ENCODE results near the gene AFAP1L2. TPM values are rescaled to one million over a fixed set of nuclear protein-coding genes. Genes with fewer than 3 reads are reported as not detected.

Gene AFAP1L2
- total and polyA plus RNA-seq, 2 experiments from 2014 or later = 0.75 to 3.8 TPM

DNA sequence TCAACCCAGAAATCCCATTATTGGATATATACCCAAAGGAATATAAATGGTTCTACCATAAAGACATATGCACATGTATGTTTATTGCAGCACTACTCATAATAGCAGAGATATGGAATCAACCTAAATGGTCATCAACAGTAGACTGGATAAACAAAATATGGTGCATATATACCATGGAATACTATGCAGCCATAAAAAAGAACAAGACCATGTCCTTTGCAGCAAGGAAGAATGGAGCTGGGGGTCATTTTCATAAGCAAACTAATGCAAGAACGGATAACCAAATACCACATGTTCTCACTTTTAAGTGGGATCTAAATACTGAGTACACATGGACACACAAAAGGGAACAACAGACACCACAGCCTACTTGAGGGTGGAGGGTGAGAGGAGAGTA lies 2.2 kb upstream of the AFAP1L2 start:
- Histone ChIP-seq H3K9me3 (ENCODE audit: low read depth) (no peaks in the 10 kb centered on the region), H3K4me1 (ENCODE audit: low read depth) (peaks cover 6% of the 10 kb centered on the region), H3K27ac (no peak overlapping the region), H3K36me3 (no peaks in the 10 kb centered on the region), H3K27me3 (peaks cover 47% of the 10 kb centered on the region), H3K4me3 (no peak overlapping the region)
- TF ChIP-seq, protein P1, sequence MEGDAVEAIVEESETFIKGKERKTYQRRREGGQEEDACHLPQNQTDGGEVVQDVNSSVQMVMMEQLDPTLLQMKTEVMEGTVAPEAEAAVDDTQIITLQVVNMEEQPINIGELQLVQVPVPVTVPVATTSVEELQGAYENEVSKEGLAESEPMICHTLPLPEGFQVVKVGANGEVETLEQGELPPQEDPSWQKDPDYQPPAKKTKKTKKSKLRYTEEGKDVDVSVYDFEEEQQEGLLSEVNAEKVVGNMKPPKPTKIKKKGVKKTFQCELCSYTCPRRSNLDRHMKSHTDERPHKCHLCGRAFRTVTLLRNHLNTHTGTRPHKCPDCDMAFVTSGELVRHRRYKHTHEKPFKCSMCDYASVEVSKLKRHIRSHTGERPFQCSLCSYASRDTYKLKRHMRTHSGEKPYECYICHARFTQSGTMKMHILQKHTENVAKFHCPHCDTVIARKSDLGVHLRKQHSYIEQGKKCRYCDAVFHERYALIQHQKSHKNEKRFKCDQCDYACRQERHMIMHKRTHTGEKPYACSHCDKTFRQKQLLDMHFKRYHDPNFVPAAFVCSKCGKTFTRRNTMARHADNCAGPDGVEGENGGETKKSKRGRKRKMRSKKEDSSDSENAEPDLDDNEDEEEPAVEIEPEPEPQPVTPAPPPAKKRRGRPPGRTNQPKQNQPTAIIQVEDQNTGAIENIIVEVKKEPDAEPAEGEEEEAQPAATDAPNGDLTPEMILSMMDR (IDR thresholded peaks at IDR 0.05; ENCODE audit: low read depth, low read length) = no peak
- DNase-seq (ENCODE audit: low read depth in 1 of 2, low spot score in 1 of 2) = no peak

DNA sequence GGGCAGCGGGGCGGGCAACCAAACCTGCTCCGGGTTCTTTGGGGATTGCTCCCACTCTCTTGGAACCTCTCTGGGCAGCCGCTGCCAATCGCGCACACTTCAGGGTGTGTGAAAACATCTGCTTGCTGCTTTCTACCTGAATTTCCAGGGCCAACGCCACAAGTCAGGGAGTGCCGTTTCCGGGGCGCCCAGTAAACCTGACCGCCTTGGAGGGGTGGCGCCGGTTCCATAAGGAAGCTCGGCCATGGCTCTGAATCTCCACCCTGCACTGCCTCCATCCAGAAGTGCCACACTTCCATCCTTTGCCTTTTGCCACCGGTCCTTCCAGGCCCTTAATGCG lies 679 bp upstream of the AFAP1L2 start:
- Histone ChIP-seq H3K4me1 (ENCODE audit: low read depth) (peaks cover 6% of the 10 kb centered on the region), H3K9me3 (ENCODE audit: low read depth) (no peaks in the 10 kb centered on the region), H3K36me3 (no peaks in the 10 kb centered on the region), H3K27ac (no peak overlapping the region), H3K4me3 (peak overlapping the region; percentile 31), H3K27me3 (peaks cover 47% of the 10 kb centered on the region)
- DNase-seq (ENCODE audit: low read depth in 1 of 2, low spot score in 1 of 2) = no peak
- TF ChIP-seq, protein P1 (IDR thresholded peaks at IDR 0.05; ENCODE audit: low read depth, low read length) = no peak

DNA sequence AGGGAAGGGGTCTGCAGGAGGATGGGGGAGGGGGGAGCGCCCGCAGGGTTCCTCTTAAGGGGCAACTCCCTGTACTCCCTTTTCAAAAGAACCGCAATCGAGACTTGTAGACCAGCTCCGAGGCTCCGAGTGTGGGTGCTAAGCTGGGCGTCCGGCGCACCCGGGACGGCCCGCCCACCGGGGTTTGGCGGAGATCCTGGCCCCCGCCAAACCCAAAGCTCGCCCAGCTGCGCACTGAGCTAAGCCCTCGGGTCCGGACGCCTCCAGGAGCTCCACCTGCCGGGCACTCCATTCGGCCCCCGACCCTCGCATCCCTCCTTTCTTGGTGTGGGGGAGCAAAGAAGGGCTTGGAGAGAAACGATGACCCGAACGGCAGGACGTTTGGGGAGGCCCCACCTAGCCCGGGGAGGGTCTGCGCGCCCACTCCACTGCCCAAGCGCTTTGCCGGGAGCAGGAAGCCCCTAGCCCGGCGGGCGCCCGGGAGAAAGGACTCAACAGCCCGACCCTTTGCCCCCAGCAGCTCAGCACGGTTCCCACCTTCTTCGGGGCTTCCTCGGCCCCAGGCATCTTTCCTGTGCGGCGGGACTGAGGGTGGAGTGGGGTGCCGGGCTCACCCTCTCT lies 651 bp downstream of the AFAP1L2 start:
- Histone ChIP-seq H3K27me3 (peaks cover 47% of the 10 kb centered on the region), H3K9me3 (ENCODE audit: low read depth) (no peaks in the 10 kb centered on the region), H3K27ac (no peak overlapping the region), H3K4me1 (ENCODE audit: low read depth) (peaks cover 6% of the 10 kb centered on the region), H3K4me3 (peak overlapping the region; percentile 31), H3K36me3 (no peaks in the 10 kb centered on the region)
- DNase-seq (ENCODE audit: low read depth in 1 of 2, low spot score in 1 of 2) = peak in 1 of 2 donors; percentile 39
- TF ChIP-seq, protein P1 (IDR thresholded peaks at IDR 0.05; ENCODE audit: low read depth, low read length) = peak; percentile 22

DNA sequence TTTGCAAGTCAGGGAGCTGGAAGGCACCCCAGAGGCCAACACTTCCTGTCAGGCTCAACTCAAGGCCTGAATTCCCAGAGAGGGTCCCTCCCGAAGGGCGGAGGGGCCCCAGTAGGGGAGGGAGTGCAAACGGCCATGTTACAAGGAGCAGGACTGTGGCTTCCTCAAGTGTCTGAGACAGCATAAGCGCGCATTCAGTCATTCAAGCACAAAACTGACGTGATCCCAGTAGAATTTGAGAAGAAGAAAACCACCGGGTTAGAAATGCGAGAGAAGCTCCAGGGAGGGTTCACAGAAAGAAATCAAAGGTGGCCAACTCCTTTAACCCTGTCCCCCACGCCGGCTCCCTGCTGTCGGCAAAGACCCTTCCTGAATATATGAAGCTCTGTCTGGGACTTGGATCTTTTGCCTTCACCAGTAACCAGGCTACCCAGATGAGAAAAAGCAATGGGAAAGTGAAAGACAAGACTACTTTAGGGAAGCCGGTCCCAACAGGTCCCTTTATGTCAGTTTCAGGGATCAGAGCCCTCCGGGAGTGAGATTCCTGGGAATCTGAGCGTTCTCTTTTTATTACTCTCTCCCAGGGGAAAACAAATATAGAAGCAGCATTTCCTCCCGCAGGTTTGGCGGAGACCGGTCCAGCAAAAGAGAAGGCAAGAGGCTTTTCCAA lies 1.3 kb downstream of the AFAP1L2 start:
- Histone ChIP-seq H3K36me3 (no peaks in the 10 kb centered on the region), H3K9me3 (ENCODE audit: low read depth) (no peaks in the 10 kb centered on the region), H3K4me1 (ENCODE audit: low read depth) (peaks cover 6% of the 10 kb centered on the region), H3K4me3 (peak overlapping the region; percentile 31), H3K27ac (no peak overlapping the region), H3K27me3 (peaks cover 47% of the 10 kb centered on the region)
- DNase-seq (ENCODE audit: low read depth in 1 of 2, low spot score in 1 of 2) = no peak
- TF ChIP-seq, protein P1 (IDR thresholded peaks at IDR 0.05; ENCODE audit: low read depth, low read length) = no peak

DNA sequence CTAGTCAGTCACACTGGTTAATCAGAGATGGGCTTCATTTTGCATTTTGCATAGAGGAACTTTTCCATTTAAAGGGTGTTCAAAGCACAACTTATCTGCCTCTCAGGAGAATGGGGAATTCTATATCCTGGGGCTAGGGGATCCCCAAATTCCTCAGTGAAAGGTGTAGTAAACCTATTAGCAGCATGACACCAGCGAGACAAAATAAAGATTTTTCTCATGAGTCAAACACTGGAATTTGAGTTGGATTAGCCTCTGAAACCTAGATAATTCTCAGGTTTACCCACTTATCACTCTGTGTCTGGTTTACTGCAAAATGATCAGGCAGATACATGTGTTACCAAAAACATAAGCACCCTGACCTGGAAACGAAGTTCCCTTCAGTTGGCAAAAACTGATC lies 2.1 kb downstream of the AFAP1L2 start:
- Histone ChIP-seq H3K9me3 (ENCODE audit: low read depth) (no peaks in the 10 kb centered on the region), H3K4me3 (no peak overlapping the region), H3K27me3 (peaks cover 47% of the 10 kb centered on the region), H3K4me1 (ENCODE audit: low read depth) (peaks cover 6% of the 10 kb centered on the region), H3K27ac (no peak overlapping the region), H3K36me3 (no peaks in the 10 kb centered on the region)
- no peak for DNase-seq (ENCODE audit: low read depth in 1 of 2, low spot score in 1 of 2)
- TF ChIP-seq, protein P1 (IDR thresholded peaks at IDR 0.05; ENCODE audit: low read depth, low read length) = no peak

Data from cardiac muscle cell (in vitro differentiated cells and primary cell).